Retinal pigment epithelial cell (primary cell): ENCODE measurements around the gene ADCY3.
"Not testable (repeated sequence)": the region's sequence is repeated elsewhere in the genome, so short reads cannot be mapped to it uniquely, and the experiment has no call there.

Experiments used
- DNase-seq: peaks from one replicate; pipeline ENCODE4 v3.0.0-alpha.2; 2010; ENCODE audit warnings: low read depth
- H3K4me3 ChIP-seq: 2 replicates; pipeline ENCODE4 v1.5.1; 2011; ENCODE audit warnings: mild to moderate bottlenecking, low read length, control low read depth, moderate library complexity
- CTCF ChIP-seq: conservative IDR thresholded peaks from 2 replicates; pipeline ENCODE4 v1.5.1; 2011; ENCODE audit warnings: low read depth, low read length, control low read depth, inconsistent platforms

The ADCY3 gene

GRCh38 chr2:24806661-24807036, 113.4 kb downstream of the ADCY3 start:
- no peak for DNase-seq
- no peak overlapping the region for H3K4me3 ChIP-seq
- no peak for TF ChIP-seq CTCF

GRCh38 chr2:24805811-24806660, 114.0 kb downstream of the ADCY3 start:
- not testable (repeated sequence) for DNase-seq, H3K4me3 ChIP-seq

- not testable (repeated sequence) for DNase-seq, H3K4me3 ChIP-seq
Measured at GRCh38 chr2:24800487-24800886, 119.5 kb downstream of the ADCY3 start.

DNA sequence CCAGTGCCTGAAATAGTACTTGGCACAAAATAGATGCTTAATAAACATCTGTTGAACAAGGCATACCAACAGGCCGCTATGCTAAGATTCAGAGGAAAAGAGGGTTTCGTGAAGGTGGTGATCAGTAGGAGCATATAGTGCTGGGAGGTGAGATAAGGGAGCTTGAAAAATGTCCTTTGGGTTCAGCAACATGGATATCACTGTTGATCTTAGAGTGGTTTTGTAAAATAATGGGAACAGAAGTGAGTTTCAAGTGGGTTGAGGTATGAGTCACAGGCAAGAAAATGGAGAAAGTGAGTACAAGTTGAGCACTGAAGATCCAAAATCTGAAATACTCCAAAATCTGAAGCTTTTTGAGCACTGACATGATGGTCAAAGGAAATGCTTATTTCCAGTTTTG, 122.4 kb downstream of the ADCY3 start:
- no peak overlapping the region for H3K4me3 ChIP-seq
- no peak for DNase-seq
- no peak for TF ChIP-seq CTCF

DNA sequence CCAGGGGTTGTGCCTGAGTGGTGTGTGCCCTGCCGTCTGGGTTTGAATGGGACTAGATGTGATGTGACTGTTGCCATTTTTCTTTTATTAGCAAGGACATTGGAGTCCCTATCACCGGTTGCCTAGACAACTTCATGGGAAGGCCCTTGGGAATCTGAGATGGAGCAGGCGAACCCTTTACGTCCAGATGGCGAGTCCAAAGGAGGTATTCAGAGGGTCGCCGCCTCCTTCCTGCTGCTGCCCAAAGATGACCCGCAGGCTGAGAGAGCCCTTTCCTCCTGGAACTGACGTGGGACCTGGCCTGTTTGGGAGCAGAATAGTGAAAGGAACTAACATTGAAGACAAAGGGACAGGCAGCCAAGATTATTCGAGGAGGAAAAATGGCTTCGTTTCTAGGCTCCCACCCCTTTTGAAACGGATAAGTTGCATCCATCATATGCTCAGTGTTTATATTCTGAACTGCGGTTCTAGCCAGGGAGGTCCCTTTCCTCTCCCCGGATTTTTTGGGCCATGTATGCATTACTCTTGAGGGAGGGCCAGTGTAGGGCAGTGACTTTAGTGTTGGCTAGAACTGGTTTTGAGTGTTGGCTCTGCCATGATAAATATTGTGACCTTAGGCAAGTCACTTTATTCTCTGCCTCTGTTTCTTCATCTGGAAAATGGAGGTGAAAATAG, 126.1 kb downstream of the ADCY3 start:
- peak overlapping the region; percentile 89 for H3K4me3 ChIP-seq
- TF ChIP-seq CTCF = no peak
- no peak for DNase-seq

DNA sequence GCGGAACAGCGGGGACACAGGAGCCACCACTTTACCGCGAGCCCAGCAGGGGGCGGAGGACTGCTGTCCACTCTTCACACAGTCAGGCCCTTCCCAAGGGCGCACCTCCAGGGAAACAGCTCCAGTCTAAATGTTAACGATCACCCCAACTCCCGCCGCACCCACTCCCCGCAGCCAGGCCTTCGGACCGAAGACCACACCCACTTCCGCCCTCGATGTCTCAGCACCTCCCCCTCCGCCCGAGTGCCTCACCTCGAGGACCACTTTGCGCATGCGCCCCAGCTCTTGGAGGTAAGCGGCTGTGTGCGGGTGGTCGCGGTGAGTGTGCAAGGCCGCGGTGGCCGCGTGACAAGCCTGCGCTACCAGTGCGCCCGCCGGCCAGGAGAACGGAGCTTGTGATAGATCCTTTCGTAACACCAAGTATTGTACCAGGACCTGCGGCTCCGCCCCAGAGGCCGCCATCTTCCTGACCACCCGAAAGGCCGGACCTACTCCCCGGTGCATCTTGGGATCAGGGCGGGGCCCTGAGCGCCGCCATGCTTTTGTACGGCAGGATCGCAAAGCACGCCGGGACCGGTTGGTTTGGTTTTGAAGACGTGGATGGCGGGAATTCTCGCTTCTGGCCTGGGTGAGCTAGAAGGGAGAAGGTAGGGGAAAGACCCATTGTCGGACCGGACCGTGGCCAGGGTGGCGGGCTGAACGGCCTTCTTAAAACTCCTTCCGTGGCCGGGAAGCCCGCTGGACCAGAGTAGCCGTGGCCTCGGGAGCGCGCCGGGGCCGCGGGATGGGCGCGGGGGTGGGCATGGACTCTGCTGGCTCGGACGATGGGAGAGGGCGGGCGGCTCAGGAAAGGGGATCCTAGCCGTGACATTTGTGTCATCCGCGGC, 126.9 kb downstream of the ADCY3 start, which contains the start of the genes CENPO and PTRHD1:
TSS of gene CENPO (plus strand) at position 552 of the 887 bp plus-strand sequence. CDS start 495 bp downstream, outside the sequence.
TSS of gene PTRHD1 (minus strand) at position 518 of the 887 bp plus-strand sequence. CDS start at position 504, 14 bp downstream.
- H3K4me3 ChIP-seq = peak within 1 kb of the TSS; percentile 89
- peak; percentile 70 for TF ChIP-seq CTCF

DNA sequence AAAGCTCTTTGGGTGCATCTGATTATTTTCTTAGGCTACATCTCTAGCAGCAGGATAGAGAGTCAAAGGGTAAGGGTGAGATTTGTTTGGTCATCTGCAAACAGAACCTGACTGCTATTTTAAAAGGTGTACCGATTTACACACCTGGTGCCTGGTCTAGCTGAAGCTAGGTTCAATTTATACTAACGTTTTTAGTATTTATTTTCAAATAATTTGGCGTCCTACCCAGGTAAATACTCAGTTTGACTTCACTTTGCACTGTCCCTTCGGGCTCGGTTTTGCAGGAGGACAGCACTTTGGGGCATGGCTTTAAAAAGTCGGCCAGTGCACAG, 127.5 kb downstream of the ADCY3 start:
- peak overlapping the region; percentile 89 for H3K4me3 ChIP-seq
- no peak for DNase-seq
- no peak for TF ChIP-seq CTCF

More for the DNA sequence above, 126.9 kb downstream of the ADCY3 start, which contains the start of the genes CENPO and PTRHD1:
- peak; percentile 86 for DNase-seq
